SK-N-SH (cell line): ENCODE measurements around the gene VPS52. TPM values are rescaled to one million over a fixed set of nuclear protein-coding genes. Genes with fewer than 3 reads are reported as not detected.

Source experiments
- CTCF ChIA-PET: fragments of 300-600, 350-600 bp; formaldehyde crosslinking; extraction: SDS; loops from one replicate; lab custom pipeline; 2021; lab: Yijun Ruan, JAX
- POLR2A ChIA-PET: fragments of 350-600 bp; sonication (Branson Sonifier 250); formaldehyde crosslinking; extraction: SDS; loops from one replicate; lab custom pipeline; 2020; ENCODE audit warnings: antibody characterized with exemption, inconsistent platforms; lab: Yijun Ruan, JAX
- DNase-seq: peaks from one replicate; pipeline ENCODE4 v3.0.0; 2012
- H2AFZ ChIP-seq: fragments of 200-600 bp; sonication (generic); 2 replicates; pipeline ENCODE4 v1.8.1; 2016; ENCODE audit warnings: antibody characterized with exemption, mild to moderate bottlenecking, low read depth
- H3F3A ChIP-seq: fragments of 200-600 bp; sonication (generic); replicated peaks from 2 replicates; pipeline ENCODE3; 2016; ENCODE audit warnings: antibody characterized with exemption, mild to moderate bottlenecking; ENCODE audit not compliant: insufficient read depth
- H3K27ac ChIP-seq, 2 experiments: fragments of 200-500 bp in 1 of 2; fragments of 200-600 bp in 1 of 2; sonication (Bioruptor generic) in 1 of 2; sonication (generic), shearing (Covaris generic) in 1 of 2; 2 replicates each; pipeline versions ENCODE4 v1.5.1 to v1.6.1; 2014 to 2016; ENCODE audit warnings: low read depth in 2 of 2, inconsistent platforms in 1 of 2, low read length in 1 of 2, mild to moderate bottlenecking in 1 of 2, mixed read lengths in 1 of 2
- H3K27me3 ChIP-seq: fragments of 200-600 bp; sonication (generic), shearing (Covaris generic); 2 replicates; pipeline ENCODE4 v1.6.1; 2016; ENCODE audit warnings: mixed run types; ENCODE audit not compliant: insufficient read depth
- H3K36me3 ChIP-seq, 2 experiments: fragments of 200-500 bp in 1 of 2; fragments of 200-600 bp in 1 of 2; sonication (Bioruptor generic) in 1 of 2; sonication (generic) in 1 of 2; replicated peaks in 1 of 2; 2 replicates each; pipeline versions ENCODE3 to v1.5.1; 2014 to 2016; ENCODE audit warnings: low read length in 1 of 2, mild to moderate bottlenecking in 1 of 2; ENCODE audit not compliant: insufficient read depth in 2 of 2, control insufficient read depth in 1 of 2
- H3K4me1 ChIP-seq, 2 experiments: fragments of 200-500 bp in 1 of 2; fragments of 200-600 bp in 1 of 2; sonication (Bioruptor generic) in 1 of 2; sonication (generic), shearing (Covaris generic) in 1 of 2; 2 replicates each; pipeline versions ENCODE4 v1.5.1 to v1.6.1; 2014 to 2016; ENCODE audit warnings: low read depth in 1 of 2, low read length in 1 of 2, mixed run types in 1 of 2; ENCODE audit not compliant: insufficient read depth in 2 of 2, control insufficient read depth in 1 of 2
- H3K4me2 ChIP-seq: fragments of 200-600 bp; sonication (generic), shearing (Covaris generic); 2 replicates; pipeline ENCODE4 v1.6.1; 2017; ENCODE audit warnings: mixed run types
- H3K4me3 ChIP-seq, 2 experiments: fragments of 200-500 bp in 1 of 2; fragments of 200-600 bp in 1 of 2; sonication (Bioruptor generic) in 1 of 2; sonication (generic), shearing (Covaris generic) in 1 of 2; 2 replicates each; pipeline versions ENCODE4 v1.5.1 to v1.8.1; 2014 to 2016; ENCODE audit warnings: low read depth in 2 of 2, inconsistent platforms in 1 of 2, low read length in 1 of 2, mild to moderate bottlenecking in 1 of 2, mixed read lengths in 1 of 2, moderate library complexity in 1 of 2
- H3K79me2 ChIP-seq: fragments of 200-600 bp; sonication (generic); 2 replicates; pipeline ENCODE4 v1.8.1; 2017; ENCODE audit warnings: mild to moderate bottlenecking; ENCODE audit not compliant: insufficient read depth
- H3K9ac ChIP-seq: fragments of 200-600 bp; sonication (generic); 2 replicates; pipeline ENCODE4 v1.6.1; 2017; ENCODE audit warnings: mixed run types
- H3K9me2 ChIP-seq: fragments of 200-600 bp; sonication (generic); 2 replicates; pipeline ENCODE4 v1.6.1; 2017; ENCODE audit warnings: mixed run types
- H3K9me3 ChIP-seq: fragments of 200-600 bp; sonication (generic); 2 replicates; pipeline ENCODE4 v1.6.1; 2017; ENCODE audit warnings: mixed run types, mild to moderate bottlenecking, moderate library complexity
- H4K20me1 ChIP-seq: fragments of 200-600 bp; sonication (generic); 2 replicates; pipeline ENCODE4 v1.6.1; 2017; ENCODE audit warnings: mild to moderate bottlenecking, mixed run types; ENCODE audit not compliant: insufficient read depth
- CHD2 ChIP-seq: fragments of 150-350 bp; IDR thresholded peaks from 2 replicates; pipeline ENCODE4 v1.6.1; 2018; ENCODE audit warnings: low read length; ENCODE audit not compliant: partially characterized antibody
- CTCF ChIP-seq: fragments of 200-600 bp; sonication (generic); IDR thresholded peaks from 2 replicates; pipeline ENCODE4 v1.6.1; 2017; ENCODE audit warnings: antibody characterized with exemption, mild to moderate bottlenecking, moderate library complexity
- FOSL2 ChIP-seq: IDR thresholded peaks from 2 replicates; pipeline ENCODE4 v1.4.0; 2012; ENCODE audit warnings: low read depth, mild to moderate bottlenecking, moderate library complexity, borderline replicate concordance
- IRF3 ChIP-seq: fragments of 150-350 bp; IDR thresholded peaks from 2 replicates; pipeline ENCODE4 v1.6.1; 2016; ENCODE audit warnings: mild to moderate bottlenecking, low read depth, low read length
- JUND ChIP-seq: IDR thresholded peaks from 2 replicates; pipeline ENCODE4 v1.4.0; 2012
- NRF1 ChIP-seq: IDR thresholded peaks from 2 replicates; pipeline ENCODE4 v1.6.1; 2012; ENCODE audit warnings: low read depth, mild to moderate bottlenecking, low read length
- RFX5 ChIP-seq: IDR thresholded peaks from 2 replicates; pipeline ENCODE4 v1.6.1; 2012; ENCODE audit warnings: mild to moderate bottlenecking, improper control_type of control experiment, low read length
- RXRA ChIP-seq: IDR thresholded peaks from 2 replicates; pipeline ENCODE4 v1.4.0; 2012; ENCODE audit warnings: low read depth, mild to moderate bottlenecking, borderline replicate concordance
- TAF1 ChIP-seq: IDR thresholded peaks from 2 replicates; pipeline ENCODE4 v1.6.1; 2012; ENCODE audit warnings: low read depth, mild to moderate bottlenecking, low read length, moderate library complexity, borderline replicate concordance
- TEAD4 ChIP-seq: IDR thresholded peaks from 2 replicates; pipeline ENCODE4 v1.4.0; 2012; ENCODE audit warnings: mild to moderate bottlenecking, borderline replicate concordance; ENCODE audit not compliant: insufficient read depth
- WGBS: methylation state at CpG from one replicate; pipeline ENCODE4 v1.1.6; 2017; ENCODE audit warnings: low lambda C conversion rate; 5-methylcytosine and 5-hydroxymethylcytosine counted together
- polyA plus RNA-seq, 3 experiments: library from polyadenylated mRNA; depleted of rRNA; stranded (reverse); fragments of >200 nt; gene quantifications; 2 replicates each; pipeline ENCODE4 v1.2.3, GENCODE V29; 2012

The VPS52 gene
- polyA plus RNA-seq, 1 of the 3 experiments (the other 2 are of a cell fraction), result 74.0 TPM

DNA sequence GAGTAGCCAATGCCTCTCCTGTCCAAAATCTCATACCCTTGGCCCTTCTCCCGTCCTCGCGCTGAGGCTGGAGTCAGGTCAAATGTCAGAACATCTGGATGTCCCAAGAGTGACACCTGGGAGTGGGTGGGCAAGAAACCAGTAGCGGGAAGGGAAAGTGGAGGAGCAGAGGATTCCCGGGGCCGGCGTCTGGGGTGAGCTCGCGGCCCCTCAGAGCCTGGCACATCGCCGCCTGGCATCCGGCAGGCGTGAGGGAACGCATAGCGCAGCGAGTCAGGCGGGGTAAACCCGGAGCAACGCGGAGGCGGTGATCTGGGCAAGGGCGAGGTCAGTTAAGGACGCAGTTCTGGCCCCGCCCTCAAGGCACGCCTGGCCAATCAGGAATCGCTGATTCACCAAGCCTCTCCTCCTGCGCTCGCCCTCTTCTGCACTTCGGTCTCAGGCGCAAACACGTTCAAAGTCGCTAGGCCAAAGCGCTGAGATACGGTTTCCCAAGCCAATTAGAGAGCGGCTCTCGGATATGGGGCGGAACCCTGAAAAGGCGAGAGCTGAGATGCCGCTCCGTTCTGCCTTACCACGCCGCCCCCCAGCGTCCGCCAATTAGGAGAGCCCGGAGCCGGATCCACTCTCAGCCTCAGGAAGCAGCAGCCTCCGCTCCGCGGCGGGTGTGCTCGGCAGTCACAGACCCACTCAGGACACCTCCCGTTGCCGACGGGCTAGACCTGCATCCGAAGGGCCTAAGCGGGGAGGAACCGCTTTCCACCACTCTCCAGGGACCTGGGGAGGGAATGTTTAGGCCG, 22.5 kb downstream of the VPS52 start (continued):
- peak; percentile 16; the same call in 1 of the 2 replicates for TF ChIP-seq IRF3
- no peak; the same call in 1 of the 2 replicates for TF ChIP-seq FOSL2
- peak; percentile 70; the same call in 1 of the 2 replicates for TF ChIP-seq RXRA
- peak; percentile 65 for TF ChIP-seq NRF1
- TF ChIP-seq JUND, result no peak
- TF ChIP-seq CHD2, result peak; percentile 27
- no peak for TF ChIP-seq TEAD4
- no peak for TF ChIP-seq CTCF

GRCh38 chr6:33248643-33248931, 23.1 kb downstream of the VPS52 start:
- Histone ChIP-seq H3K9me2 (no peaks in the 10 kb centered on the region), H3K36me3 (peaks cover 6 to 14% of the 10 kb centered on the region in 2 experiments), H2AFZ (peak overlapping the region; percentile 84), H3K4me2 (peak overlapping the region; percentile 98), H3K4me3 (peak overlapping the region; percentile 62 to 76), H3K79me2 (peaks cover 10% of the 10 kb centered on the region; the same call in 1 of the 2 replicates), H3K4me1 (peaks cover 21 to 30% of the 10 kb centered on the region in 2 experiments), H3K9me3 (no peaks in the 10 kb centered on the region), H4K20me1 (no peaks in the 10 kb centered on the region), H3K9ac (peak overlapping the region; percentile 72), H3K27me3 (no peaks in the 10 kb centered on the region; the same call in 1 of the 2 replicates), H3F3A (peaks cover 39% of the 10 kb centered on the region), H3K27ac (peak overlapping the region; percentile 96)
- TF ChIP-seq TAF1 (peak; percentile 1; the same call in 1 of the 2 replicates), RFX5 (no peak)
- ChIA-PET CTCF (interaction anchor here (0.6 to 7.3 kb wide), 58 partner anchors 10 to 395 kb away, joined by 3 to 96 read pairs (median 6); partner anchors contain the start of genes B3GALT4, HLA-DMA, HLA-DMB and HLA-DOA), POLR2A (interaction anchor here (1.0 to 3.0 kb wide), 8 partner anchors 12 to 354 kb away, joined by 3 to 18 read pairs (median 5); partner anchors contain the start of genes B3GALT4, HSD17B8, RING1 and RPS18)
- WGBS, result 9% methylated on average over 13 of the region's 18 CpGs
- no peak for DNase-seq
